Spleen (tissue), 7 donors: ENCODE results near the gene KLHL18.

Experiments used
- CTCF ChIP-seq, 11 experiments: fragments of 200-600 bp in 7 of 11; fragments of 450-650 bp in 4 of 11; sonication (generic) in 4 of 11; IDR thresholded peaks in 8 of 11; conservative IDR thresholded peaks in 3 of 11; 1 replicate in 7 of 11; 2 replicates in 4 of 11; pipeline versions ENCODE4 v1.4.0 to v1.8.0; 2016 to 2021; ENCODE audit warnings: antibody characterized with exemption in 11 of 11, inconsistent platforms in 4 of 11, mild to moderate bottlenecking in 1 of 11
- POLR2AphosphoS5 ChIP-seq, 3 donors: sonication (generic); formaldehyde crosslinking; IDR thresholded peaks; one replicate each; pipeline ENCODE4 v1.5.1; 2017; ENCODE audit warnings: antibody characterized with exemption in 3 of 3
- donor health status: DM: no; HTN: no; CAD: no; lungs with moderate emphysema.
- donor health status: DM: no; HTN: no; CAD: no.
- donor health status: DM: no; HTN: no; CAD: no.

GRCh38 chr3:47250309-47251060 is 32.3 kb upstream of the KLHL18 start:
- TF ChIP-seq CTCF (IDR thresholded peaks at IDR 0.05 in 8 of 11, conservative IDR thresholded peaks at IDR 0.05 in 3 of 11): peak in 7 of 11 experiments; percentile 11 to 52 (median 32)
- no peak for TF ChIP-seq POLR2AphosphoS5 (IDR thresholded peaks at IDR 0.05)
